ENCODE data around the gene VMA21. TPM values are rescaled to one million over a fixed set of nuclear protein-coding genes. Genes with fewer than 3 reads are reported as not detected.

VMA21 gene
- total and polyA plus RNA-seq, 2 donors (not counting 1 experiment from before 2014, with no cell fraction given) = 8.4 to 22.7 TPM

DNA sequence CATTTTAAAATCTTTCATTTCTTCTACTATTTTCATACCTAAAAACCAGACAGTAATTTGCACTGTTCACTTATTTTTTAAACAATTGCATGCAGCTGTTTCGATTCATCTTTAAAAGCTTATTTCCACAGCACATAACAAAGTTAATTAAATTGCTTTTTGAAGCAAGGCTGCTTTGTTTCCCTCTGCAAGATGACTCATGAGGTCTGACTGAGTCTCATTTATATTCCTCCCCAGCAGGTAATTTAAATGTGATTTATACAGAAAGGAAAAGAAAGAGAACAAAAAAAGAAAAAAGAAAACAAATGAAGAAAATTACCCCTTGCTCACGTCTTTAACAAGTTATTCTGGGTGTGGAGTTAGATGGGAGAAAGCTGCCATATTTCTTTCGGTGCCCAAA, 22.8 kb downstream of the VMA21 start:
- TF ChIP-seq EZH2 (IDR thresholded peaks at IDR 0.05; ENCODE audit: borderline replicate concordance, insufficient read depth, low read depth, low read length, poor library complexity, severe bottlenecking) = no peak
- TF ChIP-seq, protein P1, sequence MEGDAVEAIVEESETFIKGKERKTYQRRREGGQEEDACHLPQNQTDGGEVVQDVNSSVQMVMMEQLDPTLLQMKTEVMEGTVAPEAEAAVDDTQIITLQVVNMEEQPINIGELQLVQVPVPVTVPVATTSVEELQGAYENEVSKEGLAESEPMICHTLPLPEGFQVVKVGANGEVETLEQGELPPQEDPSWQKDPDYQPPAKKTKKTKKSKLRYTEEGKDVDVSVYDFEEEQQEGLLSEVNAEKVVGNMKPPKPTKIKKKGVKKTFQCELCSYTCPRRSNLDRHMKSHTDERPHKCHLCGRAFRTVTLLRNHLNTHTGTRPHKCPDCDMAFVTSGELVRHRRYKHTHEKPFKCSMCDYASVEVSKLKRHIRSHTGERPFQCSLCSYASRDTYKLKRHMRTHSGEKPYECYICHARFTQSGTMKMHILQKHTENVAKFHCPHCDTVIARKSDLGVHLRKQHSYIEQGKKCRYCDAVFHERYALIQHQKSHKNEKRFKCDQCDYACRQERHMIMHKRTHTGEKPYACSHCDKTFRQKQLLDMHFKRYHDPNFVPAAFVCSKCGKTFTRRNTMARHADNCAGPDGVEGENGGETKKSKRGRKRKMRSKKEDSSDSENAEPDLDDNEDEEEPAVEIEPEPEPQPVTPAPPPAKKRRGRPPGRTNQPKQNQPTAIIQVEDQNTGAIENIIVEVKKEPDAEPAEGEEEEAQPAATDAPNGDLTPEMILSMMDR (IDR thresholded peaks at IDR 0.05) = no peak
- H3K27ac Mint-ChIP-seq = no peak overlapping the region
- no peaks in the 10 kb centered on the region for H3K79me2 ChIP-seq (ENCODE audit: control insufficient read depth, insufficient read depth, low read length)
- ChIA-PET CTCF (no interaction called here), POLR2A (no interaction called here)
- H3K27ac ChIP-seq (ENCODE audit: low read length in 2 of 2) = no peak overlapping the region
- H3K4me3 Mint-ChIP-seq = no peak overlapping the region
- DNase-seq (no peak), ATAC-seq (ENCODE audit: low read depth) (no peak)
- H3K4me3 ChIP-seq (ENCODE audit: control extremely low read depth in 1 of 5, extremely low read depth in 1 of 5, insufficient read depth in 1 of 5, low read depth in 2 of 5, low read length in 4 of 5) = no peak overlapping the region
- H2AFZ ChIP-seq (ENCODE audit: insufficient read depth, low read depth, low read length, poor library complexity, severe bottlenecking) = no peak overlapping the region
- H3K9me3 Mint-ChIP-seq (ENCODE audit: insufficient read depth) = no peaks in the 10 kb centered on the region
- no peaks in the 10 kb centered on the region for H3K36me3 ChIP-seq (replicated peaks in 1 of 2; ENCODE audit: control extremely low read depth in 1 of 2, control insufficient read depth in 1 of 2, extremely low read depth in 1 of 2, insufficient read depth in 2 of 2, low read length in 1 of 2)
- H3K27me3 Mint-ChIP-seq = no peaks in the 10 kb centered on the region
- intact Hi-C loops (cut with micrococcal nuclease) = no loop called here
- H3K4me1 Mint-ChIP-seq = no peaks in the 10 kb centered on the region
- H3K4me2 ChIP-seq (replicated peaks; ENCODE audit: low read depth, low read length, poor library complexity, severe bottlenecking) = no peak overlapping the region
- WGBS (ENCODE audit: insufficient coverage) = 100% methylated on average over 2 of the region's 3 CpGs
- no peaks in the 10 kb centered on the region for H3K9me3 ChIP-seq (ENCODE audit: control extremely low read depth in 1 of 3, control insufficient read depth in 2 of 3, insufficient read depth in 1 of 3, low read length in 2 of 3)
- H3K9ac ChIP-seq (ENCODE audit: low read length) = no peak overlapping the region
- H3K4me1 ChIP-seq (ENCODE audit: control insufficient read depth in 2 of 2, insufficient read depth in 2 of 2, low read length in 2 of 2) = no peaks in the 10 kb centered on the region
- H4K20me1 ChIP-seq (ENCODE audit: control insufficient read depth, insufficient read depth, low read length, poor library complexity, severe bottlenecking) = no peaks in the 10 kb centered on the region
- no peaks in the 10 kb centered on the region for H3K27me3 ChIP-seq (replicated peaks in 1 of 4; ENCODE audit: control extremely low read depth in 1 of 4, control insufficient read depth in 3 of 4, insufficient read depth in 4 of 4, low read length in 3 of 4)

- ATAC-seq (ENCODE audit: low read depth) (no peak), DNase-seq (no peak)
- Histone ChIP-seq H3K4me2 (replicated peaks; ENCODE audit: low read depth, low read length, poor library complexity, severe bottlenecking) (no peak overlapping the region), H3K9ac (ENCODE audit: low read length) (no peak overlapping the region), H4K20me1 (ENCODE audit: control insufficient read depth, insufficient read depth, low read length, poor library complexity, severe bottlenecking) (no peaks in the 10 kb centered on the region), H3K27ac (ENCODE audit: low read length in 2 of 2) (no peak overlapping the region), H3K4me3 (ENCODE audit: control extremely low read depth in 1 of 5, extremely low read depth in 1 of 5, insufficient read depth in 1 of 5, low read depth in 2 of 5, low read length in 4 of 5) (no peak overlapping the region), H3K4me1 (ENCODE audit: control insufficient read depth in 2 of 2, insufficient read depth in 2 of 2, low read length in 2 of 2) (no peaks in the 10 kb centered on the region), H3K36me3 (replicated peaks in 1 of 2; ENCODE audit: control extremely low read depth in 1 of 2, control insufficient read depth in 1 of 2, extremely low read depth in 1 of 2, insufficient read depth in 2 of 2, low read length in 1 of 2) (no peaks in the 10 kb centered on the region), H3K79me2 (ENCODE audit: control insufficient read depth, insufficient read depth, low read length) (no peaks in the 10 kb centered on the region), H3K9me3 (ENCODE audit: control extremely low read depth in 1 of 3, control insufficient read depth in 2 of 3, insufficient read depth in 1 of 3, low read length in 2 of 3) (no peaks in the 10 kb centered on the region), H2AFZ (ENCODE audit: insufficient read depth, low read depth, low read length, poor library complexity, severe bottlenecking) (no peak overlapping the region), H3K27me3 (replicated peaks in 1 of 4; ENCODE audit: control extremely low read depth in 1 of 4, control insufficient read depth in 3 of 4, insufficient read depth in 4 of 4, low read length in 3 of 4) (no peaks in the 10 kb centered on the region)
- H3K4me3 Mint-ChIP-seq = no peak overlapping the region
- H3K27me3 Mint-ChIP-seq = no peaks in the 10 kb centered on the region
- ChIA-PET CTCF (no interaction called here), POLR2A (no interaction called here)
- intact Hi-C loops (cut with micrococcal nuclease) = no loop called here
- H3K4me1 Mint-ChIP-seq = no peaks in the 10 kb centered on the region
- no peak for TF ChIP-seq EZH2 (IDR thresholded peaks at IDR 0.05; ENCODE audit: borderline replicate concordance, insufficient read depth, low read depth, low read length, poor library complexity, severe bottlenecking)
- TF ChIP-seq, protein P1 (IDR thresholded peaks at IDR 0.05) = no peak
- no CpG with 5 or more reads among the region's 2 CpGs for WGBS (ENCODE audit: insufficient coverage)
- no peak overlapping the region for H3K27ac Mint-ChIP-seq
- H3K9me3 Mint-ChIP-seq (ENCODE audit: insufficient read depth) = no peaks in the 10 kb centered on the region
These were observed 27.5 kb downstream of the VMA21 start for GRCh38 chrX:151424505-151424904.
